HG02763 (cell line): Measurements from ENCODE around the gene CRYBG1.
A peak's percentile ranks its signal among the peaks of the same experiment; 100 is the strongest.
"Not testable (repeated sequence)": the region's sequence is repeated elsewhere in the genome, so short reads cannot be mapped to it uniquely, and the experiment has no call there.

ENCODE experiments used
- ATAC-seq: cut with Tn5 transposase; IDR thresholded peaks from one replicate; pipeline ENCODE4 v1.9.1; 2021; ENCODE audit warnings: mild to moderate bottlenecking, moderate library complexity; ENCODE audit not compliant: unreplicated experiment

Gene CRYBG1

GRCh38 chr6:106581468-106581867 is 221.0 kb downstream of the CRYBG1 start:
- ATAC-seq = no peak

- ATAC-seq = no peak
Measured at GRCh38 chr6:106586815-106587415, 226.4 kb downstream of the CRYBG1 start.

GRCh38 chr6:106588937-106589336 is 228.4 kb downstream of the CRYBG1 start:
- ATAC-seq = not testable (repeated sequence)

GRCh38 chr6:106591111-106591825 is 230.8 kb downstream of the CRYBG1 start:
- no peak for ATAC-seq

GRCh38 chr6:106599440-106599839 is 238.9 kb downstream of the CRYBG1 start:
- ATAC-seq = no peak

GRCh38 chr6:106600329-106600728 is 239.8 kb downstream of the CRYBG1 start:
- ATAC-seq = no peak

GRCh38 chr6:106608080-106608668 is 247.7 kb downstream of the CRYBG1 start:
- ATAC-seq = peak; percentile 76

- no peak for ATAC-seq
Measured at GRCh38 chr6:106609699-106610098, 249.2 kb downstream of the CRYBG1 start.

GRCh38 chr6:106611030-106611429 is 250.5 kb downstream of the CRYBG1 start:
- no peak for ATAC-seq

GRCh38 chr6:106612671-106613416 is 252.3 kb downstream of the CRYBG1 start:
- ATAC-seq = no peak

GRCh38 chr6:106613590-106613989 is 253.1 kb downstream of the CRYBG1 start:
- no peak for ATAC-seq

GRCh38 chr6:106614166-106614565 is 253.6 kb downstream of the CRYBG1 start:
- ATAC-seq = no peak

- ATAC-seq = no peak
Measured at GRCh38 chr6:106614592-106615257, 254.2 kb downstream of the CRYBG1 start.

GRCh38 chr6:106617302-106617701 is 256.8 kb downstream of the CRYBG1 start:
- no peak for ATAC-seq

- ATAC-seq = no peak
Measured at GRCh38 chr6:106617857-106618256, 257.3 kb downstream of the CRYBG1 start.

- ATAC-seq = no peak
Measured at GRCh38 chr6:106618324-106618723, 257.8 kb downstream of the CRYBG1 start.

GRCh38 chr6:106619223-106619622 is 258.7 kb downstream of the CRYBG1 start:
- ATAC-seq = no peak

- ATAC-seq = no peak
Measured at GRCh38 chr6:106620931-106621672, 260.6 kb downstream of the CRYBG1 start.
